ENCODE results near the gene CDH5. TPM values are rescaled to one million over a fixed set of nuclear protein-coding genes. Genes with fewer than 3 reads are reported as not detected.

Gene CDH5
- total and polyA plus RNA-seq, 2 of the 13 experiments (the other 11 are each of a cell fraction or from before 2014, with no cell fraction given): 0.71 to 1.1 TPM

DNA sequence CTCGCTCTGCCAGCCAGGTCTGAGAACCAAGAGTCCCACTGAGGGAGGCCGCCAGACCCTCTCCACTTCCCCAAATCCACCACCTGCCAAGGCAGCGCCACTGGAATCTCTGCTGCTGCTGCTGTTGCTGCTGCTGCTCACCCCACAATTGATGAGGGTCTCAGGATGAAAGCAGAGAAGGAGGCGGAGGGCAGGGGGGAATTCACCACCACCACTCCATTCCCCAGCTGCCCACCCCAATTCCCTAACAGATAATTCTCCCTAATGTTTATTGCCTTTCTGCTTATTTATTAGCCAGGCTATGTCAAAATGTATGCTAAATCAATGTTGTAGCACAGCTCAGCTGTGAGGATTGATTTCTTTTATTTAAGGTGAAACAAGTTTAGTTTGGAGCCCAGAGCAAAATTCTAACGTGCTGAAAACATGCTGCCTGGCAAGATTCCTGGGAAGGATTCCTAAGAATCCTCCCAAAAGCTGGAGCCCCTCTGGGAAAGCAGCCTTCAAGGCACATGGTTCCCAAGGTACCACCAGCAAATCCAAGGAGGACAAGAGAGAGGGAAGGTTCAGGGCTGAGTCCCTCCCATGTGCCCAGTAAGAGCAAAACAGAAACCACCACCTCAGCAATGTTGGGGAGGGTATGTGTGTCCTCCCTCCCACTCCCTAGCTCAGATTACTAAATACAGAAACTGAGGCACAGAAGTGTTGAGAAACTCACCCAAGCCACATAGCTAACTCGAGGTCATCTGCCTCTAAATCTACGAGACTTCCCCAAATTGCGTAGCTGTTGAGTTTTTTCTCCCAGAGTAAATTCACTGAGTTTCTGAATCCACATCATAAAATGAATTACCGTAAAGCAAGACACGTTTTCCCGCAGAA is 12.2 kb upstream of the CDH5 start:
- Histone ChIP-seq H3K27me3 (ENCODE audit: control insufficient read depth in 1 of 2, insufficient read depth in 2 of 2, low read length in 2 of 2) (peaks cover 3 to 26% of the 10 kb centered on the region in 2 experiments; a peak in 4 of 5 replicates), H3K9me3 (ENCODE audit: low read length) (no peaks in the 10 kb centered on the region), H2AFZ (ENCODE audit: low read length) (no peak overlapping the region), H3K36me3 (replicated peaks in 1 of 2; ENCODE audit: control insufficient read depth in 1 of 2, insufficient read depth in 2 of 2, low read length in 2 of 2) (no peaks in the 10 kb centered on the region), H3K4me3 (replicated peaks in 1 of 3; ENCODE audit: insufficient read depth in 1 of 3, low read depth in 2 of 3, low read length in 3 of 3) (no peak overlapping the region), H3K79me2 (ENCODE audit: insufficient read depth, low read length) (no peaks in the 10 kb centered on the region), H3K9ac (ENCODE audit: insufficient read depth, low read depth, low read length) (no peak overlapping the region), H3K27ac (ENCODE audit: extremely low read length, insufficient read depth, low read length) (no peak overlapping the region), H3K4me2 (ENCODE audit: low read depth, low read length) (no peak overlapping the region), H4K20me1 (ENCODE audit: insufficient read depth, low read length) (no peaks in the 10 kb centered on the region), H3K4me1 (ENCODE audit: insufficient read depth, low read length) (peaks cover 18% of the 10 kb centered on the region)
- intact Hi-C loops (cut with micrococcal nuclease; ENCODE audit: unreplicated experiment): no loop called here
- in situ Hi-C loops (cut with HindIII; ENCODE audit: extremely low pct_ligation_motif_present, low pct_unique_long_range_greater_than_20kb): no loop called here
- ChIA-PET CTCF (ENCODE audit: low intra/inter-chr PET ratio, low total read pairs) (no interaction called here), POLR2A (no interaction called here)
- ATAC-seq: no peak
- no TSS peak for BruUV-seq (replicated peaks)
- no peak for FAIRE-seq
- DNase-seq (ENCODE audit: low spot score): no peak
- TF ChIP-seq MTA1 (CRISPR knock-in tag; IDR thresholded peaks at IDR 0.05; ENCODE audit: borderline replicate concordance) (no peak), RORA (CRISPR knock-in tag; IDR thresholded peaks at IDR 0.05) (no peak), PHF20 (CRISPR knock-in tag; IDR thresholded peaks at IDR 0.05) (no peak), ZNF768 (CRISPR knock-in tag; IDR thresholded peaks at IDR 0.05) (0 out of 2 replicates have a peak, but pooled peaks have one; percentile 24), GLI4 (CRISPR knock-in tag; IDR thresholded peaks at IDR 0.05; ENCODE audit: borderline replicate concordance) (no peak)
- TF ChIP-seq, protein P1, sequence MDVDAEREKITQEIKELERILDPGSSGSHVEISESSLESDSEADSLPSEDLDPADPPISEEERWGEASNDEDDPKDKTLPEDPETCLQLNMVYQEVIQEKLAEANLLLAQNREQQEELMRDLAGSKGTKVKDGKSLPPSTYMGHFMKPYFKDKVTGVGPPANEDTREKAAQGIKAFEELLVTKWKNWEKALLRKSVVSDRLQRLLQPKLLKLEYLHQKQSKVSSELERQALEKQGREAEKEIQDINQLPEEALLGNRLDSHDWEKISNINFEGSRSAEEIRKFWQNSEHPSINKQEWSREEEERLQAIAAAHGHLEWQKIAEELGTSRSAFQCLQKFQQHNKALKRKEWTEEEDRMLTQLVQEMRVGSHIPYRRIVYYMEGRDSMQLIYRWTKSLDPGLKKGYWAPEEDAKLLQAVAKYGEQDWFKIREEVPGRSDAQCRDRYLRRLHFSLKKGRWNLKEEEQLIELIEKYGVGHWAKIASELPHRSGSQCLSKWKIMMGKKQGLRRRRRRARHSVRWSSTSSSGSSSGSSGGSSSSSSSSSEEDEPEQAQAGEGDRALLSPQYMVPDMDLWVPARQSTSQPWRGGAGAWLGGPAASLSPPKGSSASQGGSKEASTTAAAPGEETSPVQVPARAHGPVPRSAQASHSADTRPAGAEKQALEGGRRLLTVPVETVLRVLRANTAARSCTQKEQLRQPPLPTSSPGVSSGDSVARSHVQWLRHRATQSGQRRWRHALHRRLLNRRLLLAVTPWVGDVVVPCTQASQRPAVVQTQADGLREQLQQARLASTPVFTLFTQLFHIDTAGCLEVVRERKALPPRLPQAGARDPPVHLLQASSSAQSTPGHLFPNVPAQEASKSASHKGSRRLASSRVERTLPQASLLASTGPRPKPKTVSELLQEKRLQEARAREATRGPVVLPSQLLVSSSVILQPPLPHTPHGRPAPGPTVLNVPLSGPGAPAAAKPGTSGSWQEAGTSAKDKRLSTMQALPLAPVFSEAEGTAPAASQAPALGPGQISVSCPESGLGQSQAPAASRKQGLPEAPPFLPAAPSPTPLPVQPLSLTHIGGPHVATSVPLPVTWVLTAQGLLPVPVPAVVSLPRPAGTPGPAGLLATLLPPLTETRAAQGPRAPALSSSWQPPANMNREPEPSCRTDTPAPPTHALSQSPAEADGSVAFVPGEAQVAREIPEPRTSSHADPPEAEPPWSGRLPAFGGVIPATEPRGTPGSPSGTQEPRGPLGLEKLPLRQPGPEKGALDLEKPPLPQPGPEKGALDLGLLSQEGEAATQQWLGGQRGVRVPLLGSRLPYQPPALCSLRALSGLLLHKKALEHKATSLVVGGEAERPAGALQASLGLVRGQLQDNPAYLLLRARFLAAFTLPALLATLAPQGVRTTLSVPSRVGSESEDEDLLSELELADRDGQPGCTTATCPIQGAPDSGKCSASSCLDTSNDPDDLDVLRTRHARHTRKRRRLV (CRISPR knock-in tag; IDR thresholded peaks at IDR 0.05): no peak
- WGBS (ENCODE audit: low lambda C conversion rate): 25% methylated on average over 10 of the region's 11 CpGs

Measured in HepG2 (cell line).